ENCODE data around the gene ANKRD55. TPM values are rescaled to one million over a fixed set of nuclear protein-coding genes. Genes with fewer than 3 reads are reported as not detected.
"Not testable (repeated sequence)": the region's sequence is repeated elsewhere in the genome, so short reads cannot be mapped to it uniquely, and the experiment has no call there.

ANKRD55 gene
- total RNA-seq, 2 donors from 2014 or later: 3.7 to 6.4 TPM

- DNase-seq (ENCODE audit: low spot score in 2 of 2) (no peak), ATAC-seq (no peak)
- Mint-ChIP-seq H3K36me3 (peaks cover 0 to 18% of the 10 kb centered on the region in 2 donors), H3K27ac (peak overlapping the region; percentile 79 to 93), H3K9me3 (peaks cover 0 to 5% of the 10 kb centered on the region in 2 donors)
Observed at GRCh38 chr5:56095579-56096102, 137.5 kb downstream of the ANKRD55 start.

GRCh38 chr5:56094579-56095361 is 138.4 kb downstream of the ANKRD55 start:
- peak; percentile 82 to 94 for ATAC-seq
- Mint-ChIP-seq H3K36me3 (peaks cover 0 to 18% of the 10 kb centered on the region in 2 donors), H3K9me3 (peaks cover 0 to 5% of the 10 kb centered on the region in 2 donors), H3K27ac (peak overlapping the region; percentile 79 to 93)
- DNase-seq (ENCODE audit: low spot score in 2 of 2): peak; percentile 38 to 70

- peak overlapping the region in 1 of 2 donors; percentile 79 for H3K27ac Mint-ChIP-seq
- peaks cover 0 to 18% of the 10 kb centered on the region in 2 donors for H3K36me3 Mint-ChIP-seq
- no peak for DNase-seq (ENCODE audit: low spot score in 2 of 2)
- peaks cover 0 to 5% of the 10 kb centered on the region in 2 donors for H3K9me3 Mint-ChIP-seq
- ATAC-seq: no peak
Observed at GRCh38 chr5:56093970-56094369, 139.2 kb downstream of the ANKRD55 start.

DNA sequence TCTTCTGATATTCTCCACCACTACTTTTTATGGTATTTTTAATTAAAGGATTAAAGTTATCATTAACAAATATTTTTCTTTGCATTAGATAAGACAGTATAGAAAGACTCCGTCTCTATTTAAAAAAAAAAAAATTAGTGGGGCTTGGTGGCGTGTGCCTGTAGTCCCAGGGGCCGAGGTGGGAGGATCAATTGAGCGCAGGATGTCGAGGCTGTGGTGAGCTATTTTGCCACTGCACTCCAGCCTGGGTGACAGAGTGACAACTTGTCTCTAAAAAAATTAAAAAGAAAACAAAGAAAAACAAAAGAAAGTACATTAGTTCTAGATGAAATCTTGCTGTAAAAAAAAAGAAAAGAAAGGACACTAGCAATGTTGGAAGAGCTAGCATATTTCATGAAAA is 141.0 kb downstream of the ANKRD55 start:
- no peak for DNase-seq (ENCODE audit: low spot score in 2 of 2)
- peaks cover 0 to 8% of the 10 kb centered on the region in 2 donors for H3K36me3 Mint-ChIP-seq
- H3K27ac Mint-ChIP-seq: peak overlapping the region in 1 of 2 donors; percentile 93
- H3K9me3 Mint-ChIP-seq: peaks cover 0 to 5% of the 10 kb centered on the region in 2 donors
- no peak for ATAC-seq

- peak overlapping the region; percentile 8 to 93 for H3K27ac Mint-ChIP-seq
- H3K9me3 Mint-ChIP-seq: peaks cover 0 to 4% of the 10 kb centered on the region in 2 donors
- no peak for ATAC-seq
- peaks cover 0 to 4% of the 10 kb centered on the region in 2 donors for H3K36me3 Mint-ChIP-seq
- no peak for DNase-seq (ENCODE audit: low spot score in 2 of 2)
Observed at GRCh38 chr5:56091664-56092063, 141.5 kb downstream of the ANKRD55 start.

- H3K9me3 Mint-ChIP-seq: no peaks in the 10 kb centered on the region
- ATAC-seq (no peak), DNase-seq (ENCODE audit: low spot score in 2 of 2) (no peak)
- no peaks in the 10 kb centered on the region for H3K36me3 Mint-ChIP-seq
- peak overlapping the region in 1 of 2 donors; percentile 24 for H3K27ac Mint-ChIP-seq
Observed at GRCh38 chr5:56090793-56091460, 142.2 kb downstream of the ANKRD55 start.

- ATAC-seq (peak; percentile 87 to 98), DNase-seq (ENCODE audit: low spot score in 2 of 2) (peak in 1 of 2 donors; percentile 48)
- no peaks in the 10 kb centered on the region for H3K9me3 Mint-ChIP-seq
- no peaks in the 10 kb centered on the region for H3K36me3 Mint-ChIP-seq
- peak overlapping the region; percentile 44 to 49 for H3K27ac Mint-ChIP-seq
Observed at GRCh38 chr5:56088967-56089829, 143.9 kb downstream of the ANKRD55 start.

- H3K27ac Mint-ChIP-seq: no peak overlapping the region
- H3K9me3 Mint-ChIP-seq: peaks cover 0 to 1% of the 10 kb centered on the region in 2 donors
- no peaks in the 10 kb centered on the region for H3K36me3 Mint-ChIP-seq
- ATAC-seq (no peak), DNase-seq (ENCODE audit: low spot score in 2 of 2) (no peak)
Observed at GRCh38 chr5:56088431-56088949, 144.6 kb downstream of the ANKRD55 start.

- H3K9me3 Mint-ChIP-seq: peaks cover 6 to 9% of the 10 kb centered on the region in 2 donors
- H3K27ac Mint-ChIP-seq: no peak overlapping the region
- peaks cover 0 to 6% of the 10 kb centered on the region in 2 donors for H3K36me3 Mint-ChIP-seq
- no peak for ATAC-seq
- DNase-seq (ENCODE audit: low spot score in 2 of 2): no peak
Observed at GRCh38 chr5:56085193-56085592, 147.9 kb downstream of the ANKRD55 start.

GRCh38 chr5:56083286-56083854 is 149.8 kb downstream of the ANKRD55 start:
- no peak for DNase-seq (ENCODE audit: low spot score in 2 of 2)
- H3K27ac Mint-ChIP-seq: no peak overlapping the region
- H3K36me3 Mint-ChIP-seq: peaks cover 0 to 6% of the 10 kb centered on the region in 2 donors
- ATAC-seq: no peak
- peaks cover 6 to 9% of the 10 kb centered on the region in 2 donors for H3K9me3 Mint-ChIP-seq

GRCh38 chr5:56081053-56081642 is 152.0 kb downstream of the ANKRD55 start:
- not testable (repeated sequence) for H3K36me3 Mint-ChIP-seq; H3K9me3 Mint-ChIP-seq; DNase-seq (ENCODE audit: low spot score in 2 of 2)
- H3K27ac Mint-ChIP-seq: peak overlapping the region; percentile 63 to 76
- peak; percentile 91 to 93 for ATAC-seq

- peaks cover 6 to 9% of the 10 kb centered on the region in 2 donors for H3K9me3 Mint-ChIP-seq
- DNase-seq (ENCODE audit: low spot score in 2 of 2) (no peak), ATAC-seq (peak; percentile 84 to 87)
- H3K36me3 Mint-ChIP-seq: peaks cover 0 to 6% of the 10 kb centered on the region in 2 donors
- peak overlapping the region; percentile 63 to 76 for H3K27ac Mint-ChIP-seq
Observed at GRCh38 chr5:56080375-56081052, 152.6 kb downstream of the ANKRD55 start.

DNA sequence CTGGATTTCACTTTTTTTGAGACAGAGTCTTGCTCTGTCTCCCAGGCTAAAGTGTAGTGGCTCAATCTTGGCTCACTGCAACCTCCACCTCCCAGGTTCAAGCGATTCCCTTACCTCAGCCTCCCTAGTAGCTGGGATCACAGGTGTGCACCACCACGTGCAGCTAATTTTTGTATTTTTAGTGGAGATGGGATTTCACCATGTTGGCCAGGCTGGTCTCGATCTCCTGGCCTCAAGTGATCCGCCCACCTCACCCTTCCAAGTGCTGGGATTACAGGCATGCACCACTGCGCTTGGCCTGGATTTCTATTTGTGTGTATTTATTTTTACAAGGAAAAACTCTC is 154.0 kb downstream of the ANKRD55 start:
- not testable (repeated sequence) for ATAC-seq; H3K36me3 Mint-ChIP-seq; DNase-seq (ENCODE audit: low spot score in 2 of 2); H3K9me3 Mint-ChIP-seq; H3K27ac Mint-ChIP-seq

- ATAC-seq (no peak), DNase-seq (ENCODE audit: low spot score in 2 of 2) (no peak)
- Mint-ChIP-seq H3K9me3 (peaks cover 6 to 8% of the 10 kb centered on the region in 2 donors), H3K36me3 (peaks cover 0 to 6% of the 10 kb centered on the region in 2 donors), H3K27ac (no peak overlapping the region)
Observed at GRCh38 chr5:56078278-56079156, 154.6 kb downstream of the ANKRD55 start.

Data from activated naive CD4-positive, alpha-beta T cell treated with anti-CD3 and anti-CD28 coated beads, Interleukin-2, amount 50 U/mL, for 72 hours (primary cell).